WTC11 (cell line): ENCODE measurements around the gene BAIAP2. TPM values are rescaled to one million over a fixed set of nuclear protein-coding genes. Genes with fewer than 3 reads are reported as not detected.

Experiments used
- ATAC-seq: fragments of 200-7000 bp; cut with Tn5 transposase; 2 replicates; pipeline ENCODE4 v1.10.0; 2021; ENCODE audit warnings: mild to moderate bottlenecking, moderate library complexity
- CTCF ChIA-PET: fragments of 300-600 bp; sonication (Branson Sonifier 250); formaldehyde crosslinking; loops from one replicate; lab custom pipeline; 2021; ENCODE audit warnings: antibody characterized with exemption; lab: Charles Lee
- POLR2A ChIA-PET: fragments of 350-600 bp; sonication (Branson Sonifier 250); formaldehyde crosslinking; loops from one replicate; lab custom pipeline; 2021; ENCODE audit warnings: antibody characterized with exemption; lab: Charles Lee
- DNase-seq: peaks from one replicate; pipeline ENCODE4 v3.0.0; 2021; ENCODE audit warnings: low spot score
- H3K27ac Mint-ChIP-seq: 2 replicates; pipeline ENCODE4 v1.8.0; 2021; ENCODE audit warnings: mixed read lengths
- H3K27me3 Mint-ChIP-seq: 2 replicates; pipeline ENCODE4 v1.8.0; 2021; ENCODE audit warnings: low read depth, mild to moderate bottlenecking, moderate library complexity, mixed read lengths
- H3K36me3 Mint-ChIP-seq: 2 replicates; pipeline ENCODE4 v1.8.0; 2021; ENCODE audit warnings: mixed read lengths
- H3K4me1 Mint-ChIP-seq: 2 replicates; pipeline ENCODE4 v1.8.0; 2022; ENCODE audit warnings: mixed read lengths
- H3K4me3 Mint-ChIP-seq: 2 replicates; pipeline ENCODE4 v1.8.0; 2021; ENCODE audit warnings: mild to moderate bottlenecking, moderate library complexity, mixed read lengths
- H3K9me3 Mint-ChIP-seq: 2 replicates; pipeline ENCODE4 v1.8.0; 2021; ENCODE audit warnings: mixed read lengths
- AFF4 ChIP-seq: sonication (generic); formaldehyde crosslinking; IDR thresholded peaks from 2 replicates; pipeline ENCODE4 v1.8.1; 2023; ENCODE audit warnings: mild to moderate bottlenecking, missing genetic modification reagents, borderline replicate concordance
- ATF2 ChIP-seq: sonication (generic); formaldehyde crosslinking; IDR thresholded peaks from 2 replicates; pipeline ENCODE4 v1.8.1; 2022; ENCODE audit warnings: low read depth, missing genetic modification reagents, borderline replicate concordance
- E2F1 ChIP-seq: sonication (generic); formaldehyde crosslinking; IDR thresholded peaks from 2 replicates; pipeline ENCODE4 v1.8.0; 2022; ENCODE audit warnings: mild to moderate bottlenecking, missing genetic modification reagents
- ELF4 ChIP-seq: sonication (generic); formaldehyde crosslinking; IDR thresholded peaks from 2 replicates; pipeline ENCODE4 v1.8.1; 2022; ENCODE audit warnings: low read depth, mild to moderate bottlenecking, moderate library complexity, missing genetic modification reagents
- FOXJ3 ChIP-seq: sonication (generic); formaldehyde crosslinking; IDR thresholded peaks from 2 replicates; pipeline ENCODE4 v1.9.0; 2021; ENCODE audit warnings: missing genetic modification reagents, mild to moderate bottlenecking, borderline replicate concordance
- FOXK1 ChIP-seq: sonication (generic); formaldehyde crosslinking; IDR thresholded peaks from 2 replicates; pipeline ENCODE4 v1.8.0; 2022; ENCODE audit warnings: mild to moderate bottlenecking, moderate library complexity, missing genetic modification reagents
- FOXP1 ChIP-seq: sonication (generic); formaldehyde crosslinking; IDR thresholded peaks from 2 replicates; pipeline ENCODE4 v1.8.0; 2022; ENCODE audit warnings: missing genetic modification reagents, mild to moderate bottlenecking, moderate library complexity, borderline replicate concordance
- MYBL2 ChIP-seq: sonication (generic); formaldehyde crosslinking; IDR thresholded peaks from 2 replicates; pipeline ENCODE4 v1.8.1; 2023; ENCODE audit warnings: mild to moderate bottlenecking, moderate library complexity, missing genetic modification reagents
- NFYB ChIP-seq: sonication (generic); formaldehyde crosslinking; conservative IDR thresholded peaks from 2 replicates; pipeline ENCODE4 v1.8.0; 2022; ENCODE audit warnings: low read depth, missing genetic modification reagents
- PRDM15 ChIP-seq: sonication (generic); formaldehyde crosslinking; IDR thresholded peaks from 2 replicates; pipeline ENCODE4 v1.8.0; 2022; ENCODE audit warnings: missing genetic modification reagents
- PRRX2 ChIP-seq: fragments of 250-450 bp; sonication (Bioruptor Pico); IDR thresholded peaks from 2 replicates; pipeline ENCODE4 v1.8.0; 2021; ENCODE audit warnings: mild to moderate bottlenecking
- RELA ChIP-seq: sonication (generic); formaldehyde crosslinking; IDR thresholded peaks from 2 replicates; pipeline ENCODE4 v1.8.1; 2022; ENCODE audit warnings: missing genetic modification reagents, mild to moderate bottlenecking, borderline replicate concordance
- SMAD3 ChIP-seq: sonication (generic); formaldehyde crosslinking; IDR thresholded peaks from 2 replicates; pipeline ENCODE4 v1.8.0; 2022; ENCODE audit warnings: missing genetic modification reagents, mild to moderate bottlenecking, borderline replicate concordance
- SP1 ChIP-seq: sonication (generic); formaldehyde crosslinking; conservative IDR thresholded peaks from 2 replicates; pipeline ENCODE4 v1.8.1; 2022; ENCODE audit warnings: missing genetic modification reagents
- TP53 ChIP-seq: sonication (generic); formaldehyde crosslinking; IDR thresholded peaks from 2 replicates; pipeline ENCODE4 v1.8.1; 2023; ENCODE audit warnings: mild to moderate bottlenecking, missing genetic modification reagents
- USF1 ChIP-seq: sonication (generic); formaldehyde crosslinking; IDR thresholded peaks from 2 replicates; pipeline ENCODE4 v1.8.0; 2022; ENCODE audit warnings: mild to moderate bottlenecking, missing genetic modification reagents
- ZNF263 ChIP-seq: sonication (generic); formaldehyde crosslinking; IDR thresholded peaks from 2 replicates; pipeline ENCODE4 v1.8.1; 2022; ENCODE audit warnings: low read depth, mild to moderate bottlenecking, moderate library complexity, missing genetic modification reagents
- ZNF281 ChIP-seq: sonication (generic); formaldehyde crosslinking; IDR thresholded peaks from 2 replicates; pipeline ENCODE4 v1.8.0; 2023; ENCODE audit warnings: mild to moderate bottlenecking, missing genetic modification reagents
- ZNF671 ChIP-seq: fragments of 250-450 bp; sonication (Bioruptor Pico); IDR thresholded peaks from 2 replicates; pipeline ENCODE4 v1.8.0; 2021; ENCODE audit warnings: mild to moderate bottlenecking
- total RNA-seq: library from RNA; stranded (reverse); gene quantifications from 3 replicates; pipeline ENCODE4 v1.2.3, GENCODE V29; 2021

The BAIAP2 gene
- total RNA-seq, 1 experiment from 2014 or later, result 20.7 TPM

GRCh38 chr17:81012574-81013447 lies 22.1 kb upstream of the BAIAP2 start (continued):
- TF ChIP-seq ATF2 (CRISPR knock-in tag) (no peak), RELA (CRISPR knock-in tag) (no peak), ELF4 (CRISPR knock-in tag) (no peak), PRDM15 (CRISPR knock-in tag) (no peak), FOXP1 (CRISPR knock-in tag) (no peak), NFYB (CRISPR knock-in tag) (no peak), TP53 (CRISPR knock-in tag) (no peak), AFF4 (no peak)

- Mint-ChIP-seq H3K4me1 (peaks cover 14% of the 10 kb centered on the region), H3K9me3 (peaks cover 29% of the 10 kb centered on the region), H3K27ac (no peak overlapping the region), H3K4me3 (no peak overlapping the region), H3K36me3 (peaks cover 15% of the 10 kb centered on the region), H3K27me3 (peaks cover 15% of the 10 kb centered on the region)
- ChIA-PET CTCF (interaction anchor here (1.0 to 1.9 kb wide), 3 partner anchors 10 to 88 kb away, joined by 3 to 7 read pairs (median 5); no protein-coding TSS in a partner anchor), POLR2A (no interaction called here)
- ATAC-seq (no peak), DNase-seq (no peak)
- no peak for TF ChIP-seq ZNF281 (CRISPR knock-in tag)
- no peak for TF ChIP-seq FOXK1 (CRISPR knock-in tag)
- no peak for TF ChIP-seq USF1
- TF ChIP-seq PRRX2 (CRISPR knock-in tag), result no peak
- TF ChIP-seq ZNF263 (CRISPR knock-in tag), result no peak
- TF ChIP-seq SP1 (CRISPR knock-in tag), result no peak
- TF ChIP-seq FOXJ3, result no peak
- TF ChIP-seq SMAD3 (CRISPR knock-in tag), result no peak
- TF ChIP-seq ZNF671 (CRISPR knock-in tag), result no peak
- TF ChIP-seq MYBL2 (CRISPR knock-in tag), result no peak
- TF ChIP-seq E2F1, result no peak
Observed at GRCh38 chr17:81013642-81014041, 21.3 kb upstream of the BAIAP2 start.
